Ovary (tissue), 3 donors: ENCODE measurements around the gene HPSE2.

Experiments used
- EP300 ChIP-seq: sonication (generic); formaldehyde crosslinking; IDR thresholded peaks from one replicate; pipeline ENCODE4 v1.6.1; 2017; ENCODE audit warnings: antibody characterized with exemption
- POLR2A ChIP-seq: fragments of 450-650 bp; IDR thresholded peaks from one replicate; pipeline ENCODE4 v1.6.1; 2017; ENCODE audit warnings: antibody characterized with exemption, mild to moderate bottlenecking, moderate library complexity
- TF ChIP-seq, protein P1 (sequence below), 3 donors: fragments of 450-650 bp in 2 of 3; fragments of 200-600 bp in 1 of 3; IDR thresholded peaks; one replicate each; pipeline versions ENCODE4 v1.5.1 to v1.8.0; 2016 to 2022; ENCODE audit warnings: antibody characterized with exemption in 3 of 3, mild to moderate bottlenecking in 1 of 3
- donor health status: DM: no; HTN: no; CAD: no.

DNA sequence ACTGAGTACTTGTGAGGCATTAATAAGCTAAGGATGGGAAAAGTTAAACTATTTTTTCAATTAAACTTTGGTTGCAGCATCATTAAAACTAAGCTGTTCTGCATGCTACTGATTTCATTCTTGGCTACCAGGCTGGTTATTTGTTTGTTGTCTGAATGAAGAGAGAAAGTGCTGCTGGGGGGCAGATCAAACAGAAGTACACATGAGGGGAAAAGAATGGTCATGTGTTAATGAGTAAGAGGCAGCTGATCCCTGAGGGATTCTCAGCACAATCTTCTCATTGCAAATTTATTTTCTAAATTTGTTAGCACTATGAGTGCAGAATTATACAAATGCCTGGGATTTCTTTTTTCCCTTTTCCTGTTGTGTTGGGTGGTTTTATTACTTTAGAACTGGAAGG is 575.7 kb downstream of the HPSE2 start:
- TF ChIP-seq, protein P1, sequence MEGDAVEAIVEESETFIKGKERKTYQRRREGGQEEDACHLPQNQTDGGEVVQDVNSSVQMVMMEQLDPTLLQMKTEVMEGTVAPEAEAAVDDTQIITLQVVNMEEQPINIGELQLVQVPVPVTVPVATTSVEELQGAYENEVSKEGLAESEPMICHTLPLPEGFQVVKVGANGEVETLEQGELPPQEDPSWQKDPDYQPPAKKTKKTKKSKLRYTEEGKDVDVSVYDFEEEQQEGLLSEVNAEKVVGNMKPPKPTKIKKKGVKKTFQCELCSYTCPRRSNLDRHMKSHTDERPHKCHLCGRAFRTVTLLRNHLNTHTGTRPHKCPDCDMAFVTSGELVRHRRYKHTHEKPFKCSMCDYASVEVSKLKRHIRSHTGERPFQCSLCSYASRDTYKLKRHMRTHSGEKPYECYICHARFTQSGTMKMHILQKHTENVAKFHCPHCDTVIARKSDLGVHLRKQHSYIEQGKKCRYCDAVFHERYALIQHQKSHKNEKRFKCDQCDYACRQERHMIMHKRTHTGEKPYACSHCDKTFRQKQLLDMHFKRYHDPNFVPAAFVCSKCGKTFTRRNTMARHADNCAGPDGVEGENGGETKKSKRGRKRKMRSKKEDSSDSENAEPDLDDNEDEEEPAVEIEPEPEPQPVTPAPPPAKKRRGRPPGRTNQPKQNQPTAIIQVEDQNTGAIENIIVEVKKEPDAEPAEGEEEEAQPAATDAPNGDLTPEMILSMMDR (IDR thresholded peaks at IDR 0.05), result no peak
- TF ChIP-seq POLR2A (no peak), EP300 (no peak)
